ENCODE data around the gene ZFX. TPM values are rescaled to one million over a fixed set of nuclear protein-coding genes. Genes with fewer than 3 reads are reported as not detected.

Gene ZFX
- total RNA-seq, 4 donors from 2014 or later = 31.4 to 61.3 (median 45.0) TPM

- Histone ChIP-seq H3K27ac (no peak overlapping the region), H3K4me1 (no peaks in the 10 kb centered on the region)
Observed at GRCh38 chrX:24232796-24233195, 83.3 kb downstream of the ZFX start.

GRCh38 chrX:24235084-24235710, 85.7 kb downstream of the ZFX start:
- no peaks in the 10 kb centered on the region for H3K27me3 ChIP-seq
- H3K9me3 ChIP-seq = no peaks in the 10 kb centered on the region
- 78% methylated on average over 2 of the region's 2 CpGs for WGBS
- no peak for DNase-seq (ENCODE audit: low spot score in 2 of 2)
- no peak overlapping the region for H3K4me3 ChIP-seq
- H3K4me1 ChIP-seq = no peaks in the 10 kb centered on the region
- H3K36me3 ChIP-seq = no peaks in the 10 kb centered on the region
- TF ChIP-seq POLR2AphosphoS5 (IDR thresholded peaks at IDR 0.05) = no peak
- TF ChIP-seq EP300 (IDR thresholded peaks at IDR 0.05) = no peak
- no peak for TF ChIP-seq POLR2A (IDR thresholded peaks at IDR 0.05)
- TF ChIP-seq, protein P1, sequence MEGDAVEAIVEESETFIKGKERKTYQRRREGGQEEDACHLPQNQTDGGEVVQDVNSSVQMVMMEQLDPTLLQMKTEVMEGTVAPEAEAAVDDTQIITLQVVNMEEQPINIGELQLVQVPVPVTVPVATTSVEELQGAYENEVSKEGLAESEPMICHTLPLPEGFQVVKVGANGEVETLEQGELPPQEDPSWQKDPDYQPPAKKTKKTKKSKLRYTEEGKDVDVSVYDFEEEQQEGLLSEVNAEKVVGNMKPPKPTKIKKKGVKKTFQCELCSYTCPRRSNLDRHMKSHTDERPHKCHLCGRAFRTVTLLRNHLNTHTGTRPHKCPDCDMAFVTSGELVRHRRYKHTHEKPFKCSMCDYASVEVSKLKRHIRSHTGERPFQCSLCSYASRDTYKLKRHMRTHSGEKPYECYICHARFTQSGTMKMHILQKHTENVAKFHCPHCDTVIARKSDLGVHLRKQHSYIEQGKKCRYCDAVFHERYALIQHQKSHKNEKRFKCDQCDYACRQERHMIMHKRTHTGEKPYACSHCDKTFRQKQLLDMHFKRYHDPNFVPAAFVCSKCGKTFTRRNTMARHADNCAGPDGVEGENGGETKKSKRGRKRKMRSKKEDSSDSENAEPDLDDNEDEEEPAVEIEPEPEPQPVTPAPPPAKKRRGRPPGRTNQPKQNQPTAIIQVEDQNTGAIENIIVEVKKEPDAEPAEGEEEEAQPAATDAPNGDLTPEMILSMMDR (IDR thresholded peaks at IDR 0.05) = no peak
- no peak overlapping the region for H3K27ac ChIP-seq

More at GRCh38 chrX:24232796-24233195, 83.3 kb downstream of the ZFX start:
- no peak overlapping the region for H3K4me3 ChIP-seq
- no peaks in the 10 kb centered on the region for H3K9me3 ChIP-seq
- no peaks in the 10 kb centered on the region for H3K27me3 ChIP-seq
- no peak for DNase-seq (ENCODE audit: low spot score in 2 of 2)
- TF ChIP-seq, protein P1 (IDR thresholded peaks at IDR 0.05) = no peak
- TF ChIP-seq POLR2AphosphoS5 (IDR thresholded peaks at IDR 0.05) (no peak), POLR2A (IDR thresholded peaks at IDR 0.05) (no peak), EP300 (IDR thresholded peaks at IDR 0.05) (no peak)
- H3K36me3 ChIP-seq = no peaks in the 10 kb centered on the region

DNA sequence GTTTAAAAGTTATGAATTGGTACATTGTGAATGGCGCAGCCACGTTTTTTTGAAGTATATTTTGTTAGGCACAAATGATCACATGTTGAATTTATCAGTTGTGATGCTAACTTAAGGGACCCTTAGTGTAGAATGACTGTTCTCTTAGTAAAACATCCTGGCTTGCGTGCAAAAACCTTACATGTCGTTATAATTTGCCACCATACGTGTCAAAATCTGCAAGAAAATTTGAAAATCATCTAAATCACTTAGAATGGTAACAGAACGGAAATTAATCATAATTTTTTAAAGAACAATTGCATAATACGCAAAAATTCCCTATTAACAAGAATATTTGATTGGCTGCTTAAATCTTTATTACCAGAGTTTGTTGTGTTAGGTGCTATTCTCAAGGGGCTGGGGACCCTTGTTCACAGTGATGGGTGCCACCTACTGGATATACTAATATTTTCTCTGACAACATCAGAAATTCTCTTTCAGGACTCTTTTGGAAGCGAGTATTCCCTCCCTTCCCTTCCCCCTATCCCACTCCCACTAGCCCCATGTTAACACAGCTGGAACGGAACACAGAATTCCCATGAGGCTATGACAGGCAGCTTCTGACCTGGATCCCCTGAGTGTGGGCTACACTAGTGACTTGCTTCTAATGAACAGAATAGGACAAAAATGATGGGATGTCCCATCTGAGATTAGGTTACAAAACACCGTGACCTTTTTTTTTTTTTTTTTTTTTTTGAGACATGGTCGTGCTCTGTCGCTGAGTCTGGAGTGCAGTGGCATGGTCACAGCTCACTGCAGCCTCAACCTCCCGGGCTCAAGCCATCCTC, 92.5 kb downstream of the ZFX start:
- Histone ChIP-seq H3K4me3 (no peak overlapping the region), H3K27ac (no peak overlapping the region), H3K27me3 (no peaks in the 10 kb centered on the region), H3K36me3 (no peaks in the 10 kb centered on the region), H3K9me3 (no peaks in the 10 kb centered on the region), H3K4me1 (no peaks in the 10 kb centered on the region)
- no peak for DNase-seq (ENCODE audit: low spot score in 2 of 2)
- WGBS = 52% methylated on average over 13 of the region's 13 CpGs
- no peak for TF ChIP-seq POLR2A (IDR thresholded peaks at IDR 0.05)
- TF ChIP-seq, protein P1 (IDR thresholded peaks at IDR 0.05) = no peak
- no peak for TF ChIP-seq POLR2AphosphoS5 (IDR thresholded peaks at IDR 0.05)
- TF ChIP-seq EP300 (IDR thresholded peaks at IDR 0.05) = no peak

DNA sequence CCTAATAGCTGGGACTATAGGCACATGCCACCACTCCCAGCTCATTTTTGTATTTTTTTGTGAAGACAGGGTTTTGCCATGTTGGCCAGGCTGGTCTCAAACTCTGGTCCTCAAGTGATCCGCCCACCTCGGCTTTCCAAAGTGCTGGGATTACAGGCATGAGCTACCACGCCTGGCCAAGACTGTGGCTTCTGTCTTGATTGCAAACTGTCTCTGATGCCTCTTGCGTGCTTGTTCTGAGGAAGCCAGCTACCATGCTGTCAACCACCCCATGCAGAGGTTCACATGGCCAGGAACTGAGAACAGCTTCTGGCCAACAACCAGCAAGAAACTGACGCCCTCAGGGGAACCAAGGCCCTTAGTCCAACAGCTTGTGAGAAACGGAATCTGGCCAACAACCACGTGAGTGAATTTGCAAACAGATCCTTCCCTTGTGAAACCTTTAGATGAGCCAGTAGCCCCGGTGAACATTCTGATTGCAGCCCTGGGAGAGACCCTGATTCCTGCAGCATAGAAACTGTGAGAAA, 93.2 kb downstream of the ZFX start:
- H3K9me3 ChIP-seq = no peaks in the 10 kb centered on the region
- DNase-seq (ENCODE audit: low spot score in 2 of 2) = peak; percentile 80 to 82
- H3K4me1 ChIP-seq = no peaks in the 10 kb centered on the region
- H3K36me3 ChIP-seq = no peaks in the 10 kb centered on the region
- no peak overlapping the region for H3K4me3 ChIP-seq
- TF ChIP-seq, protein P1 (IDR thresholded peaks at IDR 0.05) = no peak
- TF ChIP-seq POLR2A (IDR thresholded peaks at IDR 0.05) (no peak), EP300 (IDR thresholded peaks at IDR 0.05) (no peak), POLR2AphosphoS5 (IDR thresholded peaks at IDR 0.05) (no peak)
- H3K27ac ChIP-seq = no peak overlapping the region
- no peaks in the 10 kb centered on the region for H3K27me3 ChIP-seq
- WGBS = 37% methylated on average over 8 of the region's 8 CpGs

GRCh38 chrX:24243188-24243587, 93.7 kb downstream of the ZFX start:
- no peaks in the 10 kb centered on the region for H3K27me3 ChIP-seq
- 67% methylated on average over 5 of the region's 5 CpGs for WGBS
- no peaks in the 10 kb centered on the region for H3K4me1 ChIP-seq
- no peaks in the 10 kb centered on the region for H3K36me3 ChIP-seq
- no peak for DNase-seq (ENCODE audit: low spot score in 2 of 2)
- H3K4me3 ChIP-seq = no peak overlapping the region
- TF ChIP-seq POLR2A (IDR thresholded peaks at IDR 0.05) (no peak), POLR2AphosphoS5 (IDR thresholded peaks at IDR 0.05) (no peak), EP300 (IDR thresholded peaks at IDR 0.05) (no peak)
- TF ChIP-seq, protein P1 (IDR thresholded peaks at IDR 0.05) = no peak
- no peaks in the 10 kb centered on the region for H3K9me3 ChIP-seq
- peak overlapping the region; percentile 54 for H3K27ac ChIP-seq

Data from suprapubic skin (tissue), 4 donors.